Measurements from ENCODE around the gene LAMA3. TPM values are rescaled to one million over a fixed set of nuclear protein-coding genes. Genes with fewer than 3 reads are reported as not detected.

The LAMA3 gene, protein sequence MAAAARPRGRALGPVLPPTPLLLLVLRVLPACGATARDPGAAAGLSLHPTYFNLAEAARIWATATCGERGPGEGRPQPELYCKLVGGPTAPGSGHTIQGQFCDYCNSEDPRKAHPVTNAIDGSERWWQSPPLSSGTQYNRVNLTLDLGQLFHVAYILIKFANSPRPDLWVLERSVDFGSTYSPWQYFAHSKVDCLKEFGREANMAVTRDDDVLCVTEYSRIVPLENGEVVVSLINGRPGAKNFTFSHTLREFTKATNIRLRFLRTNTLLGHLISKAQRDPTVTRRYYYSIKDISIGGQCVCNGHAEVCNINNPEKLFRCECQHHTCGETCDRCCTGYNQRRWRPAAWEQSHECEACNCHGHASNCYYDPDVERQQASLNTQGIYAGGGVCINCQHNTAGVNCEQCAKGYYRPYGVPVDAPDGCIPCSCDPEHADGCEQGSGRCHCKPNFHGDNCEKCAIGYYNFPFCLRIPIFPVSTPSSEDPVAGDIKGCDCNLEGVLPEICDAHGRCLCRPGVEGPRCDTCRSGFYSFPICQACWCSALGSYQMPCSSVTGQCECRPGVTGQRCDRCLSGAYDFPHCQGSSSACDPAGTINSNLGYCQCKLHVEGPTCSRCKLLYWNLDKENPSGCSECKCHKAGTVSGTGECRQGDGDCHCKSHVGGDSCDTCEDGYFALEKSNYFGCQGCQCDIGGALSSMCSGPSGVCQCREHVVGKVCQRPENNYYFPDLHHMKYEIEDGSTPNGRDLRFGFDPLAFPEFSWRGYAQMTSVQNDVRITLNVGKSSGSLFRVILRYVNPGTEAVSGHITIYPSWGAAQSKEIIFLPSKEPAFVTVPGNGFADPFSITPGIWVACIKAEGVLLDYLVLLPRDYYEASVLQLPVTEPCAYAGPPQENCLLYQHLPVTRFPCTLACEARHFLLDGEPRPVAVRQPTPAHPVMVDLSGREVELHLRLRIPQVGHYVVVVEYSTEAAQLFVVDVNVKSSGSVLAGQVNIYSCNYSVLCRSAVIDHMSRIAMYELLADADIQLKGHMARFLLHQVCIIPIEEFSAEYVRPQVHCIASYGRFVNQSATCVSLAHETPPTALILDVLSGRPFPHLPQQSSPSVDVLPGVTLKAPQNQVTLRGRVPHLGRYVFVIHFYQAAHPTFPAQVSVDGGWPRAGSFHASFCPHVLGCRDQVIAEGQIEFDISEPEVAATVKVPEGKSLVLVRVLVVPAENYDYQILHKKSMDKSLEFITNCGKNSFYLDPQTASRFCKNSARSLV (N-terminal part only)
- 10 to 100 TPM; 46.3 to 80.6 (median 67.1) TPM for total RNA-seq

DNA sequence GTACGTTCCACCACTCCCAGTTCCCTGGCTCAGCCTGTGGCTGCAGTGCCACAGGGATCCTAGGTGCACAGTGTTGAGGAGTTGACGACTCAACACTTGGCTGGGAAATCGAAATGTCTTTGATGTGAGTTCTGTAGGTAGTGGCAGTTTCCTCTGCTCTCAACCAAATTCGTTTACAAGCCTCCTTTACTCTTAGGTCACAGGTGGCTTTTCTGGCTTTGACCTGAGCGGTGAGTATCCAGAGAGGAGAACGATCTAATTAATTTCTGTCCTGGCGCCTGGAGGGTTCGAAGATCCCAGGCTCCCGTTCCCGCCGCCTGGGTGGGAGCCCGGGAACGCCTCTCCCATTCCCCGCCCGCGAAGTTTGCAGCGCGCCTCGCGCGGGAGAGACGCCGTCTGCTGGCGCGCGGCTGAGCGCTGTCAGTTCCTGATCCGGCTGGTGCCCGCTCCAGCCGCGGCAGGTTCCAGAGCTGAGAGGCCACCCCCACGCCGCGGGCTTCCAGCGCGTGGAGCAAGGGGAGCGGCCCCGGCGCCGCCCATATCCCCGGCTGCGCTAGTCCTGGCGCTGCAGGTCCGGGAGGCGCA lies at the start of gene LAMA3:
TSS of gene LAMA3 (plus strand) at position 423 of the 585 bp plus-strand sequence. CDS start 231 bp downstream, outside the sequence.
- H3K9me3 ChIP-seq, result no peaks in the 10 kb centered on the region
- WGBS, 2 donors, result 1 to 2% methylated on average over 16 to 31 of the region's 45 CpGs
- DNase-seq (ENCODE audit: low spot score in 2 of 2), result peak in 1 of 2 donors; percentile 31

GRCh38 chr18:23640052-23640451 lies 49.2 kb upstream of the LAMA3 start:
- TF ChIP-seq EP300 (IDR thresholded peaks at IDR 0.05) (no peak), POLR2A (IDR thresholded peaks at IDR 0.05) (no peak)
- TF ChIP-seq, protein P1, sequence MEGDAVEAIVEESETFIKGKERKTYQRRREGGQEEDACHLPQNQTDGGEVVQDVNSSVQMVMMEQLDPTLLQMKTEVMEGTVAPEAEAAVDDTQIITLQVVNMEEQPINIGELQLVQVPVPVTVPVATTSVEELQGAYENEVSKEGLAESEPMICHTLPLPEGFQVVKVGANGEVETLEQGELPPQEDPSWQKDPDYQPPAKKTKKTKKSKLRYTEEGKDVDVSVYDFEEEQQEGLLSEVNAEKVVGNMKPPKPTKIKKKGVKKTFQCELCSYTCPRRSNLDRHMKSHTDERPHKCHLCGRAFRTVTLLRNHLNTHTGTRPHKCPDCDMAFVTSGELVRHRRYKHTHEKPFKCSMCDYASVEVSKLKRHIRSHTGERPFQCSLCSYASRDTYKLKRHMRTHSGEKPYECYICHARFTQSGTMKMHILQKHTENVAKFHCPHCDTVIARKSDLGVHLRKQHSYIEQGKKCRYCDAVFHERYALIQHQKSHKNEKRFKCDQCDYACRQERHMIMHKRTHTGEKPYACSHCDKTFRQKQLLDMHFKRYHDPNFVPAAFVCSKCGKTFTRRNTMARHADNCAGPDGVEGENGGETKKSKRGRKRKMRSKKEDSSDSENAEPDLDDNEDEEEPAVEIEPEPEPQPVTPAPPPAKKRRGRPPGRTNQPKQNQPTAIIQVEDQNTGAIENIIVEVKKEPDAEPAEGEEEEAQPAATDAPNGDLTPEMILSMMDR (IDR thresholded peaks at IDR 0.05), result no peak
- 86 to 94% methylated on average over 2 of the region's 2 CpGs for WGBS, 2 donors
- Histone ChIP-seq H3K27me3 (no peaks in the 10 kb centered on the region), H3K27ac (no peak overlapping the region), H3K4me1 (no peaks in the 10 kb centered on the region), H3K36me3 (peaks cover 0 to 4% (median 0%) of the 10 kb centered on the region in 3 donors), H3K9me3 (peaks cover 0 to 8% (median 0%) of the 10 kb centered on the region in 4 donors), H3K4me3 (no peak overlapping the region)
- no peak for DNase-seq (ENCODE audit: low spot score in 2 of 2)

More for the DNA sequence above, at the start of gene LAMA3:
- H3K27ac ChIP-seq, result peak within 1 kb of the TSS; percentile 14 to 88 (median 75)
- TF ChIP-seq, protein P1 (IDR thresholded peaks at IDR 0.05), result peak in 4 of 5 experiments; percentile 13 to 49 (median 30)
- TF ChIP-seq POLR2A (IDR thresholded peaks at IDR 0.05) (peak in 1 of 2 donors; percentile 66), EP300 (IDR thresholded peaks at IDR 0.05) (peak in 1 of 2 donors; percentile 81)
- peak within 1 kb of the TSS; percentile 53 to 80 (median 54) for H3K4me3 ChIP-seq
- H3K27me3 ChIP-seq, result peaks cover 0 to 16% of the 10 kb centered on the region in 2 donors
- peaks cover 0 to 27% (median 4%) of the 10 kb centered on the region in 4 donors for H3K4me1 ChIP-seq
- H3K36me3 ChIP-seq, result no peaks in the 10 kb centered on the region

GRCh38 chr18:23641143-23641720 lies 48.0 kb upstream of the LAMA3 start:
- peaks cover 0 to 8% (median 0%) of the 10 kb centered on the region in 4 donors for H3K9me3 ChIP-seq
- WGBS, 2 donors, result 94 to 100% methylated on average over 5 to 6 of the region's 11 CpGs
- no peaks in the 10 kb centered on the region for H3K27me3 ChIP-seq
- no peak overlapping the region for H3K27ac ChIP-seq
- TF ChIP-seq EP300 (IDR thresholded peaks at IDR 0.05) (no peak), POLR2A (IDR thresholded peaks at IDR 0.05) (no peak)
- TF ChIP-seq, protein P1 (IDR thresholded peaks at IDR 0.05), result no peak
- no peaks in the 10 kb centered on the region for H3K4me1 ChIP-seq
- H3K36me3 ChIP-seq, result peaks cover 0 to 4% (median 0%) of the 10 kb centered on the region in 3 donors
- no peak overlapping the region for H3K4me3 ChIP-seq
- DNase-seq (ENCODE audit: low spot score in 2 of 2), result no peak

GRCh38 chr18:23641937-23642666 lies 47.2 kb upstream of the LAMA3 start:
- H3K36me3 ChIP-seq, result peaks cover 0 to 4% (median 0%) of the 10 kb centered on the region in 3 donors
- peaks cover 0 to 8% (median 0%) of the 10 kb centered on the region in 4 donors for H3K9me3 ChIP-seq
- 94 to 97% methylated on average over 9 to 10 of the region's 11 CpGs for WGBS, 2 donors
- H3K27ac ChIP-seq, result no peak overlapping the region
- H3K27me3 ChIP-seq, result no peaks in the 10 kb centered on the region
- H3K4me3 ChIP-seq, result no peak overlapping the region
- no peaks in the 10 kb centered on the region for H3K4me1 ChIP-seq
- TF ChIP-seq EP300 (IDR thresholded peaks at IDR 0.05), result no peak
- TF ChIP-seq, protein P1 (IDR thresholded peaks at IDR 0.05), result no peak
- TF ChIP-seq POLR2A (IDR thresholded peaks at IDR 0.05), result no peak
- DNase-seq (ENCODE audit: low spot score in 2 of 2), result no peak

All from tibial nerve (tissue), 4 donors.